Measurements from ENCODE around the gene SMIM45.

DNA sequence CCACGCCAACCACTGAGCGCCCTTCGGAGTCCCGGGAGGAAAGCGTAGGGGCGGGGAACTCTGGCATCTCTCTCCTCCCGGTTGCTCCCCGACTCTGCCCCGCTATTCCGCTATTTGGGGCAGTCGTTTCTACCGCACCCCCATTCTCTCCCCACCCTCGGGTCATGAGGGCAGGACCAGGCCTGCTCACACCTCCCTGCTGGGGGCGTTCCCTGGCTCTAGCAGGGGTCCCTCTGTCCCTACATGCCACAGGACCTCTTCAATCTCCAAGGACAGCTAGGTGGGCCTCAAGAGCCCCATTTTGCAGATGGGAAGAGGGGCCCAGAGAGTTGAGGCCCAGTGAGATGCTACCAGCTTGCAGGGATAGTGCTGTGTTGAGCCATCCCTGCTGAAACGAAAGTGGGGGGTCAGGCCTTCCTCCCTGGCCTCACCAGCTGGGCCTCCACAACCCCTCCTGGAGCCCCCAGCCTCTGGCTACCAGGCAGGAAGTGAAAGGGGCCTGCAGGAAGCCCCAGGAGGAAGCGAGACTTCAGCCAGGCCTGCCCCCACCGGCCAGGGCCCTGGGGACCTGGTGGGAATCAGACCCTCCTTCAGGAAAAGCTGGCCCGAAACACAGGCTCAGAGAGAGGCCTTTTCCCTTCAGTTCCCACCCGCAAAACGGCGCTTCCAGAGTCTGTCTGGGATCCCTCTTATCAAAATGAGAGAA, 31.5 kb upstream of the SMIM45 start:
- TF ChIP-seq, protein P1, sequence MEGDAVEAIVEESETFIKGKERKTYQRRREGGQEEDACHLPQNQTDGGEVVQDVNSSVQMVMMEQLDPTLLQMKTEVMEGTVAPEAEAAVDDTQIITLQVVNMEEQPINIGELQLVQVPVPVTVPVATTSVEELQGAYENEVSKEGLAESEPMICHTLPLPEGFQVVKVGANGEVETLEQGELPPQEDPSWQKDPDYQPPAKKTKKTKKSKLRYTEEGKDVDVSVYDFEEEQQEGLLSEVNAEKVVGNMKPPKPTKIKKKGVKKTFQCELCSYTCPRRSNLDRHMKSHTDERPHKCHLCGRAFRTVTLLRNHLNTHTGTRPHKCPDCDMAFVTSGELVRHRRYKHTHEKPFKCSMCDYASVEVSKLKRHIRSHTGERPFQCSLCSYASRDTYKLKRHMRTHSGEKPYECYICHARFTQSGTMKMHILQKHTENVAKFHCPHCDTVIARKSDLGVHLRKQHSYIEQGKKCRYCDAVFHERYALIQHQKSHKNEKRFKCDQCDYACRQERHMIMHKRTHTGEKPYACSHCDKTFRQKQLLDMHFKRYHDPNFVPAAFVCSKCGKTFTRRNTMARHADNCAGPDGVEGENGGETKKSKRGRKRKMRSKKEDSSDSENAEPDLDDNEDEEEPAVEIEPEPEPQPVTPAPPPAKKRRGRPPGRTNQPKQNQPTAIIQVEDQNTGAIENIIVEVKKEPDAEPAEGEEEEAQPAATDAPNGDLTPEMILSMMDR (IDR thresholded peaks at IDR 0.05; ENCODE audit: low read length): no peak
- no peak for TF ChIP-seq EZH2 (IDR thresholded peaks at IDR 0.05; ENCODE audit: borderline replicate concordance, low read length)

Data from OCI-LY1 (cell line).